PC-9 (cell line): ENCODE measurements around the gene TEC.

Experiments
- EZH2 ChIP-seq: fragments of 200-600 bp; sonication (generic); IDR thresholded peaks from 2 replicates; pipeline ENCODE4 v1.8.0; 2017; ENCODE audit warnings: antibody characterized with exemption, low read depth
- TF ChIP-seq, protein P1 (sequence below): fragments of 200-600 bp; sonication (generic); conservative IDR thresholded peaks from 2 replicates; pipeline ENCODE4 v1.6.1; 2017; ENCODE audit warnings: mixed run types, antibody characterized with exemption, mild to moderate bottlenecking, moderate library complexity

DNA sequence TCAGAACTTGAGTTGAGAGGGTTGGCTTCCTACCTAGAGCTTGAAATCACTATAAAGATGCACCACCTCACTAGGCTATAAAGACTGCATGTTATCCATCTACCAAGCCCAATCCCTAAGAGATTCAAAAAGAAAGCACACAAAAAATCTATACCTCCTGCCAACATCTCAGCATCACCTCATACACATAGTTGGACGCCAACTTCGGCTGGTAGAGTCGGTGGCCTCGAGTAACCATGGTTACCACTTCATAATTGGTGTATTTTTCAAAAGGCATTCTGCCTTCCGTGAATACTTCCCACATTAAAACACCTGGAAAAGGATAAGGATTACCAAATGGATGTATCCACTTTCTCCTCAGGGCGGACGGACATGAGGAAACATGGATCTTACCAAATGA is 131.1 kb downstream of the TEC start:
- TF ChIP-seq, protein P1, sequence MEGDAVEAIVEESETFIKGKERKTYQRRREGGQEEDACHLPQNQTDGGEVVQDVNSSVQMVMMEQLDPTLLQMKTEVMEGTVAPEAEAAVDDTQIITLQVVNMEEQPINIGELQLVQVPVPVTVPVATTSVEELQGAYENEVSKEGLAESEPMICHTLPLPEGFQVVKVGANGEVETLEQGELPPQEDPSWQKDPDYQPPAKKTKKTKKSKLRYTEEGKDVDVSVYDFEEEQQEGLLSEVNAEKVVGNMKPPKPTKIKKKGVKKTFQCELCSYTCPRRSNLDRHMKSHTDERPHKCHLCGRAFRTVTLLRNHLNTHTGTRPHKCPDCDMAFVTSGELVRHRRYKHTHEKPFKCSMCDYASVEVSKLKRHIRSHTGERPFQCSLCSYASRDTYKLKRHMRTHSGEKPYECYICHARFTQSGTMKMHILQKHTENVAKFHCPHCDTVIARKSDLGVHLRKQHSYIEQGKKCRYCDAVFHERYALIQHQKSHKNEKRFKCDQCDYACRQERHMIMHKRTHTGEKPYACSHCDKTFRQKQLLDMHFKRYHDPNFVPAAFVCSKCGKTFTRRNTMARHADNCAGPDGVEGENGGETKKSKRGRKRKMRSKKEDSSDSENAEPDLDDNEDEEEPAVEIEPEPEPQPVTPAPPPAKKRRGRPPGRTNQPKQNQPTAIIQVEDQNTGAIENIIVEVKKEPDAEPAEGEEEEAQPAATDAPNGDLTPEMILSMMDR: no peak
- TF ChIP-seq EZH2: no peak
